GM15510 (cell line): ENCODE results near the gene NUMBL.

Experiments
- POLR2A ChIP-seq: IDR thresholded peaks from 3 replicates; pipeline ENCODE4 v1.6.1; 2011; ENCODE audit warnings: borderline replicate concordance; ENCODE audit not compliant: insufficient read length; ENCODE audit errors: extremely low read depth

NUMBL gene

GRCh38 chr19:40690050-40690692 lies at the start of gene NUMBL:
Gene NUMBL (minus strand): TSS chr19:40690651. CDS start chr19:40690483, 168 bp downstream.
- TF ChIP-seq POLR2A = no peak

GRCh38 chr19:40739030-40739839 lies 48.8 kb upstream of the NUMBL start:
- TF ChIP-seq POLR2A = no peak

- TF ChIP-seq POLR2A = no peak
Observed at GRCh38 chr19:40737102-40737644, 46.7 kb upstream of the NUMBL start.

- TF ChIP-seq POLR2A = no peak
Observed at GRCh38 chr19:40736661-40737060, 46.2 kb upstream of the NUMBL start.

- no peak for TF ChIP-seq POLR2A
Observed at GRCh38 chr19:40735013-40735771, 44.7 kb upstream of the NUMBL start.

GRCh38 chr19:40733149-40733548 lies 42.7 kb upstream of the NUMBL start:
- TF ChIP-seq POLR2A = no peak

GRCh38 chr19:40726279-40726678 lies 35.8 kb upstream of the NUMBL start:
- no peak for TF ChIP-seq POLR2A

- no peak for TF ChIP-seq POLR2A
Observed at GRCh38 chr19:40724855-40725254, 34.4 kb upstream of the NUMBL start.

GRCh38 chr19:40724315-40724714 lies 33.9 kb upstream of the NUMBL start:
- no peak for TF ChIP-seq POLR2A

GRCh38 chr19:40723661-40724254 lies 33.3 kb upstream of the NUMBL start:
- TF ChIP-seq POLR2A = no peak

GRCh38 chr19:40721936-40722661 lies 31.6 kb upstream of the NUMBL start:
- TF ChIP-seq POLR2A = no peak

- no peak for TF ChIP-seq POLR2A
Observed at GRCh38 chr19:40721140-40721486, 30.7 kb upstream of the NUMBL start.

- no peak for TF ChIP-seq POLR2A
Observed at GRCh38 chr19:40719414-40719894, 29.0 kb upstream of the NUMBL start.
